DND-41 (cell line): ENCODE results near the gene CCL11.
"Not testable (repeated sequence)": the region's sequence is repeated elsewhere in the genome, so short reads cannot be mapped to it uniquely, and the experiment has no call there.

Source experiments
- ATAC-seq: fragments of 200-7000 bp; cut with Tn5 transposase; 3 replicates; pipeline ENCODE4 v1.9.1; 2021; ENCODE audit warnings: low read depth; ENCODE audit not compliant: insufficient read depth
- DNase-seq: peaks from one replicate; pipeline ENCODE4 v3.0.0-alpha.2; 2020
- H2AFZ ChIP-seq: 2 replicates; pipeline ENCODE4 v1.6.0; 2012; ENCODE audit warnings: low read depth, low read length
- H3K27ac ChIP-seq: 2 replicates; pipeline ENCODE4 v1.5.1; 2012; ENCODE audit warnings: low read length, inconsistent platforms
- H3K27me3 ChIP-seq: fragments of 200-600 bp; sonication (generic); 2 replicates; pipeline ENCODE4 v1.6.0; 2012; ENCODE audit warnings: low read length, mild to moderate bottlenecking, inconsistent platforms; ENCODE audit not compliant: insufficient read depth, poor library complexity
- H3K36me3 ChIP-seq: 2 replicates; pipeline ENCODE4 v1.5.1; 2012; ENCODE audit warnings: low read length, inconsistent platforms; ENCODE audit not compliant: insufficient read depth
- H3K4me1 ChIP-seq: 2 replicates; pipeline ENCODE4 v1.5.1; 2012; ENCODE audit warnings: mild to moderate bottlenecking, low read length; ENCODE audit not compliant: insufficient read depth
- H3K4me2 ChIP-seq: 2 replicates; pipeline ENCODE4 v1.6.0; 2012; ENCODE audit warnings: mild to moderate bottlenecking, moderate library complexity, low read length, inconsistent platforms; ENCODE audit not compliant: insufficient read depth
- H3K4me3 ChIP-seq, 2 experiments: fragments of 200-600 bp in 1 of 2; shearing (Covaris generic) in 1 of 2; 2 replicates each; pipeline ENCODE4 v1.5.1; 2012 to 2016; ENCODE audit warnings: inconsistent platforms in 2 of 2, low read length in 2 of 2, mild to moderate bottlenecking in 2 of 2, low read depth in 1 of 2, moderate library complexity in 1 of 2
- H3K79me2 ChIP-seq: 2 replicates; pipeline ENCODE4 v1.6.0; 2012; ENCODE audit warnings: low read length, inconsistent platforms; ENCODE audit not compliant: insufficient read depth
- H3K9ac ChIP-seq: 2 replicates; pipeline ENCODE4 v1.6.0; 2012; ENCODE audit warnings: low read depth, mild to moderate bottlenecking, inconsistent platforms, low read length, moderate library complexity
- H3K9me3 ChIP-seq: 2 replicates; pipeline ENCODE4 v1.5.1; 2012; ENCODE audit warnings: low read length, moderate library complexity, mild to moderate bottlenecking, inconsistent platforms; ENCODE audit not compliant: insufficient read depth, severe bottlenecking
- H4K20me1 ChIP-seq: 2 replicates; pipeline ENCODE4 v1.6.0; 2012; ENCODE audit warnings: low read length; ENCODE audit not compliant: insufficient read depth
- CTCF ChIP-seq: IDR thresholded peaks from 2 replicates; pipeline ENCODE4 v1.5.1; 2012; ENCODE audit warnings: borderline replicate concordance, low read length, moderate library complexity, mild to moderate bottlenecking; ENCODE audit not compliant: poor library complexity, severe bottlenecking; ENCODE audit errors: extremely low read depth
- EZH2 ChIP-seq: IDR thresholded peaks from 3 replicates; pipeline ENCODE4 v1.6.1; 2012; ENCODE audit warnings: borderline replicate concordance, low read depth, mild to moderate bottlenecking, moderate library complexity, low read length, inconsistent platforms; ENCODE audit not compliant: severe bottlenecking

CCL11 gene

GRCh38 chr17:34318474-34318873 lies 32.9 kb downstream of the CCL11 start:
- no peak overlapping the region for H3K4me3 ChIP-seq
- no peaks in the 10 kb centered on the region for H3K36me3 ChIP-seq
- ATAC-seq (no peak), DNase-seq (peak; percentile 25)
- H4K20me1 ChIP-seq, result no peaks in the 10 kb centered on the region
- H3K9me3 ChIP-seq, result no peaks in the 10 kb centered on the region
- H3K27ac ChIP-seq, result no peak overlapping the region
- H3K4me2 ChIP-seq, result no peak overlapping the region
- H3K79me2 ChIP-seq, result no peaks in the 10 kb centered on the region
- TF ChIP-seq EZH2, result no peak
- no peak for TF ChIP-seq CTCF
- H3K4me1 ChIP-seq, result no peaks in the 10 kb centered on the region
- peaks cover 12% of the 10 kb centered on the region for H3K27me3 ChIP-seq
- H2AFZ ChIP-seq, result no peak overlapping the region
- no peak overlapping the region for H3K9ac ChIP-seq

DNA sequence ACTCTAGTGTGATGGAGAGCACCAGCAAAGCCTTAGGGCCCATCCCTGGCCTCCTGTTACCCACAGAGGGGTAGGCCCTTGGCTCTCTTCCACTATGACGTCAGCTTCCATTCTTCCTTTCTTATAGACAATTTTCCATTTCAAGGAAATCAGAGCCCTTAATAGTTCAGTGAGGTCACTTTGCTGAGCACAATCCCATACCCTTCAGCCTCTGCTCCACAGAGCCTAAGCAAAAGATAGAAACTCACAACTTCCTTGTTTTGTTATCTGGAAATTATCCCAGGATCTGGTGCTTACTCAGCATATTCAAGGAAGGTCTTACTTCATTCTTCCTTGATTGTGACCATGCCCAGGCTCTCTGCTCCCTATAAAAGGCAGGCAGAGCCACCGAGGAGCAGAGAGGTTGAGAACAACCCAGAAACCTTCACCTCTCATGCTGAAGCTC lies 33.5 kb downstream of the CCL11 start, which contains the start of gene CCL8:
CCL8 (plus strand) TSS at position 397 of the 445 bp plus-strand sequence. CDS start 67 bp downstream, outside the sequence.
- TF ChIP-seq CTCF (no peak), EZH2 (no peak)
- H3K4me3 ChIP-seq, result no peak within 1 kb of the TSS
- H3K9me3 ChIP-seq, result no peaks in the 10 kb centered on the region
- peaks cover 9% of the 10 kb centered on the region for H3K27me3 ChIP-seq
- ATAC-seq (no peak), DNase-seq (no peak)
- H2AFZ ChIP-seq, result no peak within 1 kb of the TSS
- no peaks in the 10 kb centered on the region for H4K20me1 ChIP-seq
- no peaks in the 10 kb centered on the region for H3K79me2 ChIP-seq
- no peaks in the 10 kb centered on the region for H3K4me1 ChIP-seq
- no peak within 1 kb of the TSS for H3K27ac ChIP-seq
- no peak within 1 kb of the TSS for H3K9ac ChIP-seq
- H3K36me3 ChIP-seq, result no peaks in the 10 kb centered on the region
- no peak within 1 kb of the TSS for H3K4me2 ChIP-seq

DNA sequence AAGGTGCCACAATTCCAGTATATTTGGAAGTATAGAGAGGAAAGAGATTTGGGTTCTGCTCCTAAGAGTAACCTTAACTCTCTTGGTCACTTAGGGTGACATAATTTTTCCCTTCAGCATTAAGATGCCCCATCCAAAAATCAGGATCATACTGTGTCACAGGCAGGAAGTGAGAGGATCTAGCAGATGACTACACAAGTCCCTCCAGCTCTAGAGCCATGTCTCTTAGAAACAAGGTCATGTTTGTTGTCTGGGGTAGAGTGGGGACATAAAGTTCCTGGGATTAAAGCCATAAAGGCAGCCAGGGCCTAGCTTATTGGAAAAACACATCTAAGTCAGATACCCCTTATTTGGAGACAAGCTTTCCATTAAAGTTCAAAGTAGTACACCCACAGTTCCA lies 36.4 kb downstream of the CCL11 start:
- H3K4me2 ChIP-seq, result no peak overlapping the region
- peaks cover 4% of the 10 kb centered on the region for H3K27me3 ChIP-seq
- no peaks in the 10 kb centered on the region for H3K36me3 ChIP-seq
- TF ChIP-seq CTCF (no peak), EZH2 (no peak)
- no peaks in the 10 kb centered on the region for H4K20me1 ChIP-seq
- no peaks in the 10 kb centered on the region for H3K79me2 ChIP-seq
- no peaks in the 10 kb centered on the region for H3K4me1 ChIP-seq
- H3K4me3 ChIP-seq, result no peak overlapping the region
- H3K9ac ChIP-seq, result no peak overlapping the region
- DNase-seq (no peak), ATAC-seq (no peak)
- H3K9me3 ChIP-seq, result no peaks in the 10 kb centered on the region
- no peak overlapping the region for H2AFZ ChIP-seq
- H3K27ac ChIP-seq, result no peak overlapping the region

DNA sequence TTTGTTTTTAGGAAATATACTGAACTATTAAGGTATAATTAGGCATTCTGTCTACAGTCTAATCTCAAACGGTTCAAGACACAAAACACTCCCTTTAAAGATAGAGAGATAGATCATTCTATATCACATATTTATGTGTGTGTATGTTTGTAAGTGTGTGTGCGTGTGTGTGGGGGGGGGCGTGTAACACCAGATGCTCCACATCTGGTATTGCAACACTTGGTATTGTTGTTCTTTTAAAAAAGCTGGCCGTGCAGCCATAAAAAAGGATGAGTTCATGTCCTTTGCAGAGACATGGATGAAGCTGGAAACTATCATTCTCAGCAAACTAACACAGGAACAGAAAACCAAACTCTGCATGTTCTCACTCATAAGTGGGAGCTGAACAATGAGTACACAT lies 42.0 kb downstream of the CCL11 start:
- not testable (repeated sequence) for H3K79me2 ChIP-seq, H4K20me1 ChIP-seq, H3K4me3 ChIP-seq, H3K9me3 ChIP-seq, ATAC-seq, H3K36me3 ChIP-seq, H3K27ac ChIP-seq, H3K27me3 ChIP-seq, DNase-seq, H3K9ac ChIP-seq, H3K4me1 ChIP-seq, H2AFZ ChIP-seq, H3K4me2 ChIP-seq
